ENCODE data around the gene LAD1.
A peak's percentile ranks its signal among the peaks of the same experiment; 100 is the strongest.

Gene LAD1

DNA sequence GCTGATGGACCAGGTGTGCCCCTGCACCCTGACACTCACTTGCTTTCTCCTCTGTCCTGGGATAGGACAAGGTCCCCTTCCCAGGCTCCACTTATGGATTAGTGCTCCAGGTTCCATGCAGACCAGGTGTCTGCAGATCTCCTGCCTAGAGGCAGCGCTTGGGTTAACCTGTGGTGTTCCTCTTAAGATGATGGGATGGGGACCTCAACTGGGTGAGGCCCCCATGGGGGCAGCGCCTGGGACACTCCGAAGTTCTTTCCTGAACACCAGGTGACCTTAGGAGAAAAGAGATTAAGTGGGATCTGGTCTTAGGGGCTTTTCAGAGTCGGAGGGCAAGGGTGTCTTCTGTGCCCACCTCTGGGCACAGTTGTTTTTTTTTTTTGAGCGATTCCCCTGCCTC, 42.9 kb downstream of the LAD1 start:
- H3K4me3 ChIP-seq (ENCODE audit: low read length): no peak overlapping the region
- no peak for TF ChIP-seq CTCF (IDR thresholded peaks at IDR 0.05; ENCODE audit: insufficient read depth, low read depth, low read length, missing control alignments)
- no peak for DNase-seq (ENCODE audit: low read depth)

DNA sequence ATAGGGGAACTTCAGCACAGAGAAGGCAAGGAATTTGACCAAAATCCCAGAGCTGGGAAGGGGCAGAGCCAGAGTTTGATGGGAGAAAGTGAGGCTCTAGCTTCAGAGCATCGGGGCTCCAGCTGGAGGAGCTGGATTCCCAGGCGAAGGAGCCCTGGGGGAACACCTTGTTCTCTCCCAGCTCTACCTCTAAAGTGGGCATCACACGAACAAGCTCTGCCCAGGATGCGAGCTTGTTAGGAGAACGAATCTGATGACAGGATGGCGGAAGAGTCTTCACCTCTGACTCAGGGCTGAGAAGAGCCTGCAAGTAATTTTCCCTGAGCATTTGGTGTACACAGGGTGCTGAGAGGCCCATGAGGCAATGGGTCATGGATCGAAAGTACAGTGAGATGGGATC, 43.7 kb downstream of the LAD1 start:
- TF ChIP-seq CTCF (IDR thresholded peaks at IDR 0.05; ENCODE audit: insufficient read depth, low read depth, low read length, missing control alignments): no peak

DNA sequence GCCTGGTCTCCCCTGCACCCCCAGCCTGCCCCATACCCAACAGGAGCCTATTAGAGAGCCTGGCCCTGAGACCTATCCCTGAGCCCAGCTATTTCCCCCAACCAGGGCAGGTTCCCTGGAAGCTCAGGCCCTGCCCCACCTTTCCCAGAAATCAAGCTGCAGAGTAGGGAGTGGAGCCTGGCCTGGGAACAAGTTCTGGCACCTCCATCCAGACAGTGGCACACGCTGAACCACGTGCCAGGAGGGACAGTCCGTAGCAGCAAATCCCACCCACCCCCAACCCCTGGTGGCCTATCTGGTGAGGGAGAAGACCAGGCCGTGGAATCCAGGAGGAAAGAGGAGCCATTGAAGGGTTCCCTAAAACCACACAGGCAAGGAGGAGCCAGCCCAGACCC, 44.2 kb downstream of the LAD1 start:
- TF ChIP-seq CTCF (IDR thresholded peaks at IDR 0.05; ENCODE audit: insufficient read depth, low read depth, low read length, missing control alignments): no peak
- H3K4me3 ChIP-seq (ENCODE audit: low read length): no peak overlapping the region
- DNase-seq (ENCODE audit: low read depth): no peak

More for the DNA sequence above, 43.7 kb downstream of the LAD1 start:
- no peak overlapping the region for H3K4me3 ChIP-seq (ENCODE audit: low read length)
- DNase-seq (ENCODE audit: low read depth): no peak

DNA sequence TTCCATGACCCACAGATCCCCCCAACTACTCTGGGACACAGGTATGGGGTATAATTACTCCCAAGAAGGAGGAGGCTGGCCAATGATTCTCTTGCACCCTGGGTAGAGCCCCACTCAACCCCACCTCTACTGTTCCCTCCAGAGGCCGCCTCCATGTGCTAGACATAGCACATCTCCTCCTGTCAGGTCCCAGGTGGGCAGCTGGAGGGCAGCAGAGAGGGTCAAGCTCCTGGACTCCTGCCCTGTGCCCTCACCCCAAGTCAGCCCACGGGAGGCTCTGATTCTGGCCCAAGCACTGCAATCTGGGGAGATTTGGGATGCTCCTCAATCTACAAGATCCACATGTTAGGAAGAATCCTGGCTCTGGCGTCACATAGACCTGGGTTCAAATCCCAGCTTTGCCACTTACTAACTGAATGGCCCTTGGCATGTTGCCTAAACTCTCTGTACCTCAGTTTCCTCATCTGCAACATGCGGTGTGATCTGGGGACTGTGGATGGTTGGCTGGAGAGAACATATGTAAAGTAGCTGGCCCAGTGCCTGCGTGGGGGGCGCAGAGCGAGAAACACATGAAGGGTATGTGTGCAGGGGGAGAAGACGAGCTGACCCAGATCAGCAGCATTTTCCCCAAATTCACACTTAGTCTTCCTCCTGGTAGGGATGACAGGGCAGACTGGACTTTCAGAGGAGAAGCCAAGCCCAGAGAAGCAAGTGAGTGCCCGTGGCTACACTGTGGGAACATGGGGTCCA, 44.8 kb downstream of the LAD1 start:
- TF ChIP-seq CTCF (IDR thresholded peaks at IDR 0.05; ENCODE audit: insufficient read depth, low read depth, low read length, missing control alignments): no peak
- no peak for DNase-seq (ENCODE audit: low read depth)
- H3K4me3 ChIP-seq (ENCODE audit: low read length): no peak overlapping the region

- H3K4me3 ChIP-seq (ENCODE audit: low read length): no peak overlapping the region
- peak; percentile 79 for DNase-seq (ENCODE audit: low read depth)
- no peak for TF ChIP-seq CTCF (IDR thresholded peaks at IDR 0.05; ENCODE audit: insufficient read depth, low read depth, low read length, missing control alignments)
Measured at GRCh38 chr1:201353186-201353940, 45.8 kb downstream of the LAD1 start.

GRCh38 chr1:201351617-201352016, 47.5 kb downstream of the LAD1 start:
- TF ChIP-seq CTCF (IDR thresholded peaks at IDR 0.05; ENCODE audit: insufficient read depth, low read depth, low read length, missing control alignments): no peak
- DNase-seq (ENCODE audit: low read depth): no peak
- no peak overlapping the region for H3K4me3 ChIP-seq (ENCODE audit: low read length)
